Gastrocnemius medialis (tissue), 4 donors: ENCODE results near the gene MTG2. TPM values are rescaled to one million over a fixed set of nuclear protein-coding genes. Genes with fewer than 3 reads are reported as not detected.

Experiments used
- ATAC-seq, 2 donors: fragments of 150-250 bp; one replicate each; pipeline ENCODE4 v1.9.1; 2016
- DNase-seq, 2 donors: peaks; one replicate each; pipeline ENCODE4 v3.0.0-alpha.2; 2019
- H3K27ac ChIP-seq, 4 donors: fragments of 200-600 bp; sonication (generic); 1 replicate in 1 of 4; 2 replicates in 3 of 4; pipeline ENCODE4 v1.5.1; 2016 to 2018; ENCODE audit warnings: mild to moderate bottlenecking in 2 of 4, moderate library complexity in 1 of 4
- H3K27me3 ChIP-seq, 3 donors: fragments of 200-600 bp; sonication (generic) in 2 of 3; 1 replicate in 1 of 3; 2 replicates in 2 of 3; pipeline versions ENCODE4 v1.5.1 to v1.6.0; 2016 to 2019; ENCODE audit warnings: mild to moderate bottlenecking in 1 of 3, moderate library complexity in 1 of 3
- H3K36me3 ChIP-seq, 2 donors: fragments of 200-600 bp; sonication (generic) in 1 of 2; one replicate each; pipeline ENCODE4 v1.5.1; 2017 to 2018
- H3K4me1 ChIP-seq, 2 donors: fragments of 200-600 bp; sonication (generic) in 1 of 2; one replicate each; pipeline ENCODE4 v1.5.1; 2016 to 2017; ENCODE audit warnings: mild to moderate bottlenecking in 2 of 2
- H3K4me3 ChIP-seq, 4 donors: fragments of 200-600 bp; sonication (generic) in 3 of 4; 1 replicate in 1 of 4; 2 replicates in 3 of 4; pipeline ENCODE4 v1.5.1; 2016 to 2019; ENCODE audit warnings: mild to moderate bottlenecking in 2 of 4
- H3K9me3 ChIP-seq, 3 donors: fragments of 200-600 bp; sonication (generic) in 2 of 3; 1 replicate in 1 of 3; 2 replicates in 2 of 3; pipeline ENCODE4 v1.5.1; 2016 to 2019
- CTCF ChIP-seq, 5 experiments: fragments of 450-650 bp in 3 of 5; fragments of 200-600 bp in 2 of 5; sonication (generic) in 2 of 5; IDR thresholded peaks in 4 of 5; conservative IDR thresholded peaks in 1 of 5; 1 replicate in 4 of 5; 2 replicates in 1 of 5; pipeline ENCODE4 v1.5.1; 2016 to 2019; ENCODE audit warnings: antibody characterized with exemption in 5 of 5, mild to moderate bottlenecking in 3 of 5, moderate library complexity in 3 of 5
- POLR2A ChIP-seq, 2 donors: fragments of 450-650 bp; IDR thresholded peaks; one replicate each; pipeline ENCODE4 v1.6.1; 2017; ENCODE audit warnings: antibody characterized with exemption in 2 of 2, mild to moderate bottlenecking in 2 of 2, moderate library complexity in 2 of 2
- in situ Hi-C, 4 donors: fragments of 200-750 bp; cut with MboI; loops; one replicate each; pipeline versions ENCODE4 v1.15.0 to v1.8.0; 2017; ENCODE audit warnings: low sequenced_read_pairs in 4 of 4
- intact Hi-C: fragments of 100-400 bp; cut with DNase I; formaldehyde crosslinking; loops from one replicate; pipeline ENCODE4 v1.15.1; 2023; ENCODE audit warnings: low total_unique reads
- total RNA-seq, 4 donors: library from RNA; depleted of rRNA; stranded (reverse); fragments of >200 nt; gene quantifications; one replicate each; pipeline versions ENCODE4 v1.1.0 to v1.2.3, GENCODE V29; 2016

MTG2 gene
- total RNA-seq, 4 donors from 2014 or later: 21.0 to 50.8 (median 29.3) TPM

- TF ChIP-seq POLR2A (IDR thresholded peaks at IDR 0.05) (no peak), CTCF (IDR thresholded peaks at IDR 0.05 in 4 of 5, conservative IDR thresholded peaks at IDR 0.05 in 1 of 5) (no peak)
- no peak overlapping the region for H3K27ac ChIP-seq
- intact Hi-C loops: no loop called here
- no peak for DNase-seq
- H3K36me3 ChIP-seq: no peaks in the 10 kb centered on the region
- no peaks in the 10 kb centered on the region for H3K9me3 ChIP-seq
- H3K27me3 ChIP-seq: peaks cover 27 to 32% (median 30%) of the 10 kb centered on the region in 3 donors
- ATAC-seq: no peak
- in situ Hi-C loops: no loop called here
- H3K4me1 ChIP-seq: peaks cover 12 to 13% of the 10 kb centered on the region in 2 donors
- H3K4me3 ChIP-seq: no peak overlapping the region
Measured at GRCh38 chr20:62211216-62211615, 28.4 kb downstream of the MTG2 start.

DNA sequence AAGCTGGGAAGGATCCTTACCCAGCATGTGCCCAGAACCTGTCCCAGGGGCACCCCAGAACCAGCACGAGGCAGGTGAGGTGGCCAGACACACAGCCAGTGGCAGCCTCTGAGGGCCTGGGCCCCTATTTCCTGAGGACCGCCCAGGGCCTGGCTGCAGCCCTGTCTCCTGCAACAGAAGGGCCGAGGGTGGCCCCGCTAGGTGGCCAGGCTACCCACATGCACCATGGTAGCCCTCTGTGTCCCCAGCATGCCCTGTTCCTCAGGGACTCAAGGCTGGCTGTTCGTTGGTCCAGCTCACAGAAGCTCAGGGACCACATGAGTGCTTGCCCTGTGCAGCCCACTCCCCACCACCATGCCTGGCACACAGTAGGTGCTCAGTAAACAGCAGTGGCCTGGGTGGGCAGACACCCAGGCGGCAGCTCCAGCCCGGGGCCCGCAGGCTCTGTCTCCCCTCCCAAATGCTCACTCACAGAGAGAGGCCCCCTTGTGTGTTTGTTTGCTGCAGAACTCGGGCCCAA, 29.0 kb downstream of the MTG2 start:
- Histone ChIP-seq H3K27me3 (peaks cover 32 to 37% (median 34%) of the 10 kb centered on the region in 3 donors), H3K4me1 (peaks cover 12 to 13% of the 10 kb centered on the region in 2 donors), H3K27ac (no peak overlapping the region), H3K9me3 (no peaks in the 10 kb centered on the region), H3K4me3 (no peak overlapping the region), H3K36me3 (no peaks in the 10 kb centered on the region)
- DNase-seq (no peak), ATAC-seq (no peak)
- in situ Hi-C loops: no loop called here
- TF ChIP-seq POLR2A (IDR thresholded peaks at IDR 0.05): no peak
- no peak for TF ChIP-seq CTCF (IDR thresholded peaks at IDR 0.05 in 4 of 5, conservative IDR thresholded peaks at IDR 0.05 in 1 of 5)
- intact Hi-C loops: no loop called here

GRCh38 chr20:62212299-62212698, 29.5 kb downstream of the MTG2 start:
- no peak for DNase-seq
- Histone ChIP-seq H3K27me3 (peaks cover 37 to 42% (median 39%) of the 10 kb centered on the region in 3 donors), H3K36me3 (no peaks in the 10 kb centered on the region), H3K4me3 (no peak overlapping the region), H3K9me3 (no peaks in the 10 kb centered on the region), H3K27ac (no peak overlapping the region), H3K4me1 (peaks cover 12 to 13% of the 10 kb centered on the region in 2 donors)
- TF ChIP-seq CTCF (IDR thresholded peaks at IDR 0.05 in 4 of 5, conservative IDR thresholded peaks at IDR 0.05 in 1 of 5) (no peak), POLR2A (IDR thresholded peaks at IDR 0.05) (no peak)
- ATAC-seq: no peak
- intact Hi-C loops (no loop called here), in situ Hi-C loops (no loop called here)

GRCh38 chr20:62214067-62214466, 31.2 kb downstream of the MTG2 start:
- Histone ChIP-seq H3K36me3 (no peaks in the 10 kb centered on the region), H3K4me3 (no peak overlapping the region), H3K27me3 (peaks cover 50 to 58% (median 55%) of the 10 kb centered on the region in 3 donors), H3K4me1 (peaks cover 7 to 14% of the 10 kb centered on the region in 2 donors), H3K27ac (no peak overlapping the region), H3K9me3 (no peaks in the 10 kb centered on the region)
- DNase-seq (no peak), ATAC-seq (no peak)
- in situ Hi-C loops (no loop called here), intact Hi-C loops (no loop called here)
- TF ChIP-seq POLR2A (IDR thresholded peaks at IDR 0.05) (no peak), CTCF (IDR thresholded peaks at IDR 0.05 in 4 of 5, conservative IDR thresholded peaks at IDR 0.05 in 1 of 5) (no peak)
